Muscle layer of duodenum (tissue), 2 donors: ENCODE data around the gene VIPR2.

Experiments used
- H3K27ac ChIP-seq: one replicate; pipeline ENCODE4 v1.7.0; 2013; ENCODE audit warnings: mild to moderate bottlenecking, low read length
- H3K27me3 ChIP-seq: one replicate; pipeline ENCODE4 v1.7.0; 2013; ENCODE audit warnings: low read depth, mild to moderate bottlenecking, control low read depth, low read length
- H3K36me3 ChIP-seq, 2 donors: one replicate each; pipeline ENCODE4 v1.7.0; 2013; ENCODE audit warnings: low read length in 2 of 2, control low read depth in 1 of 2, mild to moderate bottlenecking in 1 of 2; ENCODE audit not compliant: insufficient read depth in 2 of 2, control insufficient read depth in 1 of 2
- H3K4me1 ChIP-seq, 2 donors: one replicate each; pipeline ENCODE4 v1.7.0; 2013; ENCODE audit warnings: low read length in 2 of 2, mild to moderate bottlenecking in 2 of 2, control low read depth in 1 of 2, moderate library complexity in 1 of 2; ENCODE audit not compliant: insufficient read depth in 2 of 2, control insufficient read depth in 1 of 2
- H3K4me3 ChIP-seq, 2 donors: one replicate each; pipeline ENCODE4 v1.7.0; 2013; ENCODE audit warnings: low read length in 2 of 2, low read depth in 1 of 2, mild to moderate bottlenecking in 1 of 2
- H3K9me3 ChIP-seq, 2 donors: one replicate each; pipeline ENCODE4 v1.7.0; 2013; ENCODE audit warnings: low read length in 2 of 2, control low read depth in 1 of 2, mild to moderate bottlenecking in 1 of 2; ENCODE audit not compliant: control insufficient read depth in 1 of 2
- donor health status: healthy.

Gene VIPR2

GRCh38 chr7:159050704-159051103 is 94.0 kb downstream of the VIPR2 start:
- Histone ChIP-seq H3K27ac (no peak overlapping the region), H3K4me1 (no peaks in the 10 kb centered on the region), H3K27me3 (no peaks in the 10 kb centered on the region), H3K9me3 (no peaks in the 10 kb centered on the region), H3K36me3 (peaks cover 0 to 3% of the 10 kb centered on the region in 2 donors), H3K4me3 (no peak overlapping the region)

GRCh38 chr7:159049266-159050025 is 95.2 kb downstream of the VIPR2 start:
- Histone ChIP-seq H3K27me3 (no peaks in the 10 kb centered on the region), H3K4me3 (no peak overlapping the region), H3K4me1 (no peaks in the 10 kb centered on the region), H3K9me3 (no peaks in the 10 kb centered on the region), H3K36me3 (no peaks in the 10 kb centered on the region), H3K27ac (no peak overlapping the region)

- Histone ChIP-seq H3K4me3 (no peak overlapping the region), H3K27me3 (no peaks in the 10 kb centered on the region), H3K27ac (no peak overlapping the region)
These were observed 96.0 kb downstream of the VIPR2 start for GRCh38 chr7:159048656-159049055.

GRCh38 chr7:159047536-159047935 is 97.1 kb downstream of the VIPR2 start:
- no peak overlapping the region for H3K4me3 ChIP-seq
- peaks cover 0 to 3% of the 10 kb centered on the region in 2 donors for H3K36me3 ChIP-seq
- no peaks in the 10 kb centered on the region for H3K4me1 ChIP-seq
- no peaks in the 10 kb centered on the region for H3K9me3 ChIP-seq
- no peaks in the 10 kb centered on the region for H3K27me3 ChIP-seq
- no peak overlapping the region for H3K27ac ChIP-seq

More at GRCh38 chr7:159048656-159049055, 96.0 kb downstream of the VIPR2 start:
- Histone ChIP-seq H3K36me3 (peaks cover 0 to 3% of the 10 kb centered on the region in 2 donors), H3K4me1 (no peaks in the 10 kb centered on the region), H3K9me3 (no peaks in the 10 kb centered on the region)

- Histone ChIP-seq H3K27me3 (no peaks in the 10 kb centered on the region), H3K36me3 (peaks cover 0 to 6% of the 10 kb centered on the region in 2 donors), H3K9me3 (no peaks in the 10 kb centered on the region), H3K4me3 (no peak overlapping the region), H3K27ac (no peak overlapping the region), H3K4me1 (no peaks in the 10 kb centered on the region)
These were observed 98.4 kb downstream of the VIPR2 start for GRCh38 chr7:159046300-159046699.

- H3K27ac ChIP-seq = no peak overlapping the region
- H3K9me3 ChIP-seq = no peaks in the 10 kb centered on the region
- no peak overlapping the region for H3K4me3 ChIP-seq
- H3K36me3 ChIP-seq = peaks cover 0 to 9% of the 10 kb centered on the region in 2 donors
- no peaks in the 10 kb centered on the region for H3K4me1 ChIP-seq
- H3K27me3 ChIP-seq = no peaks in the 10 kb centered on the region
These were observed 98.8 kb downstream of the VIPR2 start for GRCh38 chr7:159045839-159046238.

GRCh38 chr7:159042581-159043101 is 102.0 kb downstream of the VIPR2 start:
- no peaks in the 10 kb centered on the region for H3K27me3 ChIP-seq
- peaks cover 0 to 14% of the 10 kb centered on the region in 2 donors for H3K36me3 ChIP-seq
- no peaks in the 10 kb centered on the region for H3K4me1 ChIP-seq
- no peaks in the 10 kb centered on the region for H3K9me3 ChIP-seq
- no peak overlapping the region for H3K4me3 ChIP-seq
- H3K27ac ChIP-seq = no peak overlapping the region

- Histone ChIP-seq H3K36me3 (peaks cover 0 to 14% of the 10 kb centered on the region in 2 donors), H3K4me1 (no peaks in the 10 kb centered on the region), H3K27ac (no peak overlapping the region), H3K27me3 (no peaks in the 10 kb centered on the region), H3K4me3 (no peak overlapping the region), H3K9me3 (no peaks in the 10 kb centered on the region)
These were observed 102.6 kb downstream of the VIPR2 start for GRCh38 chr7:159042103-159042502.

GRCh38 chr7:159040912-159041711 is 103.6 kb downstream of the VIPR2 start:
- H3K4me3 ChIP-seq = no peak overlapping the region
- H3K27me3 ChIP-seq = no peaks in the 10 kb centered on the region
- H3K27ac ChIP-seq = no peak overlapping the region
- H3K36me3 ChIP-seq = peaks cover 0 to 14% of the 10 kb centered on the region in 2 donors
- H3K4me1 ChIP-seq = no peaks in the 10 kb centered on the region
- H3K9me3 ChIP-seq = no peaks in the 10 kb centered on the region

- Histone ChIP-seq H3K4me3 (no peak overlapping the region), H3K4me1 (no peaks in the 10 kb centered on the region), H3K27ac (no peak overlapping the region), H3K9me3 (no peaks in the 10 kb centered on the region), H3K27me3 (no peaks in the 10 kb centered on the region), H3K36me3 (peaks cover 0 to 18% of the 10 kb centered on the region in 2 donors)
These were observed 104.5 kb downstream of the VIPR2 start for GRCh38 chr7:159040146-159040545.

- Histone ChIP-seq H3K27me3 (no peaks in the 10 kb centered on the region), H3K4me1 (no peaks in the 10 kb centered on the region), H3K4me3 (no peak overlapping the region), H3K36me3 (peaks cover 0 to 18% of the 10 kb centered on the region in 2 donors), H3K9me3 (no peaks in the 10 kb centered on the region), H3K27ac (no peak overlapping the region)
These were observed 105.0 kb downstream of the VIPR2 start for GRCh38 chr7:159039716-159040115.
